ENCODE data around the gene CRYGC.

The CRYGC gene

GRCh38 chr2:208092093-208092832, 37.4 kb downstream of the CRYGC start:
- DNase-seq = no peak

GRCh38 chr2:208090420-208090819, 39.2 kb downstream of the CRYGC start:
- no peak for DNase-seq

- no peak for DNase-seq
Measured at GRCh38 chr2:208086029-208086428, 43.6 kb downstream of the CRYGC start.

- no peak for DNase-seq
Measured at GRCh38 chr2:208083807-208084206, 45.8 kb downstream of the CRYGC start.

Data from NCI-H1092 (cell line).